GM20000 (cell line): ENCODE measurements around the gene USF3.

ENCODE experiments used
- DNase-seq: peaks from one replicate; pipeline ENCODE4 v3.0.0; 2012; ENCODE audit warnings: low spot score
- CTCF ChIP-seq: IDR thresholded peaks from 2 replicates; pipeline ENCODE4 v1.5.1; 2012; ENCODE audit warnings: mild to moderate bottlenecking, control low read depth; ENCODE audit errors: extremely low read depth, missing control alignments

USF3 gene

GRCh38 chr3:113628316-113628715, 68.1 kb downstream of the USF3 start:
- no peak for DNase-seq
- no peak for TF ChIP-seq CTCF

- DNase-seq = peak; percentile 63
- peak; percentile 46 for TF ChIP-seq CTCF
Measured at GRCh38 chr3:113626503-113627371, 69.7 kb downstream of the USF3 start.

GRCh38 chr3:113625834-113626233, 70.6 kb downstream of the USF3 start:
- DNase-seq = no peak
- TF ChIP-seq CTCF = no peak

DNA sequence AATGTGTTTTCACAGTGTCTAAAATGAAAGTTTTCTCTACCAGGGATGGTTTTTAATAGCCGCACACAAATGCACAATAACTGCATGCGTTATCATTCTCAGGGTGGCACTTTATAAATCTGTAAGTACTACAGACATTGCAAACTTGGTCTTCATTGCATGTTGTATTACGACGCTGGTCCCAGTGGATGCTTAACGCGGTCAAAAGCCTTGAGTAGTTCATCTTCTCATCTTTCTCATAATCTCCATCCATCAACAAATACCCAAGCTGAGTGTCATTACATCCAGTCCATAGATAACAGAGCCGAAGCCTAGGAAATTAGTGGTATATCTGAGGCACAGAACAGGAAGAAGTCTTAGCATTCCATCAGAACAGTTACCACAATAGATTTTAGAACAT, 72.6 kb downstream of the USF3 start:
- no peak for TF ChIP-seq CTCF
- DNase-seq = no peak

DNA sequence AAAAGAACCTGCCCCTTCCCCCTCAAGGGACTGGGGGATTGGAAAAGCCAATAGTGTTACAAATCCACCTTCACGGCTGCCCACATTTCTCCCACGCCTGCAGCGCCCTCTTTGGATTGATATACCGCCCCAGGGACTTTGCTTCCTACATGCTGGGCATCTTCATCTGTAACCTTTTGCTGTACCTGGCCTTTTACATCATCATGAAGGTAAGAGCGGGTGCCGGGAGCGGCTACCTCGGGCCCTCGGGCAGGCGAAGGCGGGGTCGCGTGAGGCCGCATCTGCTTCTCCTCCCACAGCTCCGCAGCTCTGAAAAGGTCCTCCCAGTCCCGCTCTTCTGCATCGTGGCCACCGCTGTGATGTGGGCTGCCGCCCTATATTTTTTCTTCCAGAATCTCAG, 73.1 kb downstream of the USF3 start:
- no peak for TF ChIP-seq CTCF
- DNase-seq = no peak

DNA sequence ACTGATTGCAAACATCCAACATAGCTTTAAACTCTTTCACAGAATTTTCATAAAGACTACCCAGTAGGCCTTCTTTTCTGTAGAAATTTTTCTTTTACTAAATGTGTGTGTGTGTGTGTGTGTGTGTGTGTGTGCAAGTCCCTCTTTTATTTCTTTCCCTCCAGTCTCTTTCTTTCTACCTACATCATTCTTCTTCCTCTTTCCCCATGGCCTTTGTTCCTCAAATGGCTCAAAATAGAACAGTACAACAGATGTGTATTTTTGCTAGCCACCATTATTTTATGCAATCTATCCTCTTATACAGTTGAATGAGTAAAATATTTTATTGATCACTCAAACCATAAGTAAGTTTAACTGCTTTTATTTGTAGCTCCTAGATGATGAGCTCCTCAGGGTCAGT, 76.4 kb downstream of the USF3 start:
- TF ChIP-seq CTCF = no peak
- DNase-seq = no peak

GRCh38 chr3:113617726-113618125, 78.7 kb downstream of the USF3 start:
- TF ChIP-seq CTCF = no peak
- no peak for DNase-seq
